ENCODE data around the gene IFNGR1. TPM values are rescaled to one million over a fixed set of nuclear protein-coding genes. Genes with fewer than 3 reads are reported as not detected.

Gene IFNGR1
- polyA plus RNA-seq, 2 of the 4 experiments (the other 2 are of a cell fraction): 31.2 to 54.9 TPM

DNA sequence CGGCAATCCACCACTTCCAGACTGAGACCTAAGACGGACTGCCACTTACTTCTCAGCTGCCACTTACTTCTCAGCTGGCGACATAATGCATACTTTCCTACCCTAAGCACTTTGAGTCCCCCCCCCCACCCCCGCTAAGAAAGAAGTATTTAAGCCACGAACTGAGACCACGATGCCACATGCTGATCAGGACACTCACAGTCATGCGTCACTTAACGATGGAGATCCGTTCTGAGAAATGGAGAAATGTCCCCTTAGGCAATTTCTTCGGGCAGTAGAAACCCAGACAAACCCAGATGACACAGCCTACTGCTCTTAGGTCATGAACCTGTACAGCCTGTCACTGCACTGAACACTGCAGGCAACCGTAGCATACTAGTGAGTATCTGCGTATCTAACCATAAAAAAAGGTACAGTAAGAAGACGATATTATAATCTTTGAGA is 690 bp downstream of the IFNGR1 start (continued):
- no peak for TF ChIP-seq NPAS2 (CRISPR knock-in tag; IDR thresholded peaks at IDR 0.05; ENCODE audit: borderline replicate concordance)

DNA sequence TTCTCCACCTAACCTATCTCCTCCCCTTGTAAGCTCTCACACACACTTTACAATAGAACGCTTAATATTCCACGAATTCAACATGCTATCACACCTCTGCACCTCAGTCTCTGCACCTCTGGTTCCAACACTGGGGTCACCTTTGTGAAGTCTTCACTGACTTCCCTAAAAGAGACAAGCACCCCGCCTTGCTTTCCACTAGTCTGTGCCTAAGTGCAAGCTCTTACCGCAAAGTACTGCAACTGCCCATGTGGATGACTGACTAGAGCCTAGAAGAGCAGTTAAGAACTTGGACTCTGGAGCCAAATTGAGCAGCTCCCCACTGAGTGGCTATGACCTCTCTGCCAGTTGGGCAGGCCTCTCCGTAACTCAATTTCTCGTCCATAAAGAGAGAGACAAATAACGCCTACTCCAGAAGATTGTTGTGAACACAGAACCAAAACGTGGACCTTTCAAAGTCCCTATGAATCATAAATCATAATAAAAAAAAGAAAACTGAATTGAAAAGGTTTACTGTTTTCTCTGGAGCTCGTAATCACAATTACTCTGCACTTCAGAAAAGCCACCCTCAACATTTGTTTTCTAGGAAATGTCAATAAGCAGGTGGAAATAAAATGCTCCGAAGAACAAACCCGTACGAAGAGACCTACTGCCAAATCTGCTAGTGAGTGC is 1.2 kb downstream of the IFNGR1 start:
- no peak for DNase-seq (ENCODE audit: low read depth in 1 of 2, low spot score in 1 of 2)
- H3K27ac ChIP-seq: peak overlapping the region; percentile 95 to 96
- H3K4me3 ChIP-seq: peak overlapping the region; percentile 94
- WGBS (ENCODE audit: missing lambda C conversion rate): 20% methylated on average over 12 of the region's 12 CpGs
- no peak for ATAC-seq
- no peak for FAIRE-seq
- no peaks in the 10 kb centered on the region for H3K9me3 ChIP-seq
- TF ChIP-seq RNF2 (IDR thresholded peaks at IDR 0.05; ENCODE audit: borderline replicate concordance, low read depth) (no peak), RAD21 (conservative IDR thresholded peaks at IDR 0.05 in 1 of 2, IDR thresholded peaks at IDR 0.05 in 1 of 2) (no peak)
- TF ChIP-seq, protein P1, sequence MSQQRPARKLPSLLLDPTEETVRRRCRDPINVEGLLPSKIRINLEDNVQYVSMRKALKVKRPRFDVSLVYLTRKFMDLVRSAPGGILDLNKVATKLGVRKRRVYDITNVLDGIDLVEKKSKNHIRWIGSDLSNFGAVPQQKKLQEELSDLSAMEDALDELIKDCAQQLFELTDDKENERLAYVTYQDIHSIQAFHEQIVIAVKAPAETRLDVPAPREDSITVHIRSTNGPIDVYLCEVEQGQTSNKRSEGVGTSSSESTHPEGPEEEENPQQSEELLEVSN (IDR thresholded peaks at IDR 0.05; ENCODE audit: borderline replicate concordance, low read depth): no peak
- H3K4me2 ChIP-seq: peak overlapping the region; percentile 84
- peaks cover 44% of the 10 kb centered on the region for H3K4me1 ChIP-seq
- POLR2A ChIA-PET: interaction anchor here (1.0 to 1.9 kb wide), 2 partner anchors 24 to 44 kb away, joined by 3 to 6 read pairs; no protein-coding TSS in a partner anchor
- CTCF ChIA-PET: interaction anchor here (0.7 to 1.1 kb wide), 2 partner anchors 124 to 490 kb away, joined by 3 read pairs; no protein-coding TSS in a partner anchor

DNA sequence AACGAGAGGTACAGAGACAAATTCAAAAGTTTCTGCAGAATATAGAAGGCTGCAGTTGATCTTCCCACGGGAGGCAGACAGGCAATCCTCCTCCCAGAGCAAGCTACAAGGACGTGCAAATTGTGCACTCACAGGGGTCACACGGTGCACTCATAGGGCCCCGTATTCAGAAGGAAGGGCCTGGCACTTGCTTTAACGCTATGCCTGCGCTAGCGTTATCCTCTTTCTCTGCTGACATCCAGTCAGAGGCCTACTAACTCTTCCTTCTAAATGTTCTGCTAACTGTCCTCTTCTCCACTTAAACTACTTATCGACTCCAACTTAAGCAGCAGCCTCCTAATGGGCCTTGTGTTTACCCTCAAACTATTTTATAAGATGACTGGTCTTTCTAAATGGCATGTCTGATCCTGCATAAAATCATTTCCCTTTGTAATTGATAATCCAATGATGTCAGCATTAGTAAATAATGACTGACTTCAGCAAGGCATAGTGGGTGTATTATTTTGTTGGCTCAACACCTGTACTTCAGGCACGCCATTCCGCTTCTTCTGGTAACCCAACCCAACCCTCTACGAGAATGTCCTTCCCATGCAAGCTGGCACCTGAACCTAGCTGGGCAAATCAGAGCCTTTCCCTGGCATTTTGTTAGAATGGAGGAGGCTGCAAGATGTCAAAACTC is 2.2 kb downstream of the IFNGR1 start:
- WGBS (ENCODE audit: missing lambda C conversion rate): 79% methylated on average over 12 of the region's 12 CpGs
- FAIRE-seq: no peak

More for the DNA sequence above, 2.2 kb downstream of the IFNGR1 start:
- Histone ChIP-seq H3K27ac (peak overlapping the region; percentile 95 to 96; a peak in 4 of 6 replicates), H3K4me2 (peak overlapping the region; percentile 84), H3K4me1 (peaks cover 44% of the 10 kb centered on the region), H3K9me3 (no peaks in the 10 kb centered on the region), H3K4me3 (peak overlapping the region; percentile 94; the same call in 1 of the 3 replicates)
- ATAC-seq (no peak), DNase-seq (ENCODE audit: low read depth in 1 of 2, low spot score in 1 of 2) (no peak)
- ChIA-PET POLR2A (interaction anchor here (1.0 to 1.9 kb wide), 2 partner anchors 25 to 45 kb away, joined by 3 to 6 read pairs (median 6); no protein-coding TSS in a partner anchor), CTCF (interaction anchor here (1.1 to 1.5 kb wide), 2 partner anchors 98 to 123 kb away, joined by 3 to 6 read pairs; no protein-coding TSS in a partner anchor)
- TF ChIP-seq HOXB13 (CRISPR knock-in tag; IDR thresholded peaks at IDR 0.05; ENCODE audit: low read depth) (no peak), RAD21 (conservative IDR thresholded peaks at IDR 0.05 in 1 of 2, IDR thresholded peaks at IDR 0.05 in 1 of 2) (no peak), ZC3H11A (IDR thresholded peaks at IDR 0.05) (no peak), HOXB5 (CRISPR knock-in tag; IDR thresholded peaks at IDR 0.05) (no peak), CEBPB (IDR thresholded peaks at IDR 0.05) (no peak), RFX5 (IDR thresholded peaks at IDR 0.05) (no peak), ZFP36 (IDR thresholded peaks at IDR 0.05; ENCODE audit: borderline replicate concordance, partially characterized antibody) (no peak), ESRRA (IDR thresholded peaks at IDR 0.05; ENCODE audit: borderline replicate concordance, low read length) (no peak)
- TF ChIP-seq, protein P2, sequence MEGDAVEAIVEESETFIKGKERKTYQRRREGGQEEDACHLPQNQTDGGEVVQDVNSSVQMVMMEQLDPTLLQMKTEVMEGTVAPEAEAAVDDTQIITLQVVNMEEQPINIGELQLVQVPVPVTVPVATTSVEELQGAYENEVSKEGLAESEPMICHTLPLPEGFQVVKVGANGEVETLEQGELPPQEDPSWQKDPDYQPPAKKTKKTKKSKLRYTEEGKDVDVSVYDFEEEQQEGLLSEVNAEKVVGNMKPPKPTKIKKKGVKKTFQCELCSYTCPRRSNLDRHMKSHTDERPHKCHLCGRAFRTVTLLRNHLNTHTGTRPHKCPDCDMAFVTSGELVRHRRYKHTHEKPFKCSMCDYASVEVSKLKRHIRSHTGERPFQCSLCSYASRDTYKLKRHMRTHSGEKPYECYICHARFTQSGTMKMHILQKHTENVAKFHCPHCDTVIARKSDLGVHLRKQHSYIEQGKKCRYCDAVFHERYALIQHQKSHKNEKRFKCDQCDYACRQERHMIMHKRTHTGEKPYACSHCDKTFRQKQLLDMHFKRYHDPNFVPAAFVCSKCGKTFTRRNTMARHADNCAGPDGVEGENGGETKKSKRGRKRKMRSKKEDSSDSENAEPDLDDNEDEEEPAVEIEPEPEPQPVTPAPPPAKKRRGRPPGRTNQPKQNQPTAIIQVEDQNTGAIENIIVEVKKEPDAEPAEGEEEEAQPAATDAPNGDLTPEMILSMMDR (IDR thresholded peaks at IDR 0.05): no peak
- TF ChIP-seq, protein P3, sequence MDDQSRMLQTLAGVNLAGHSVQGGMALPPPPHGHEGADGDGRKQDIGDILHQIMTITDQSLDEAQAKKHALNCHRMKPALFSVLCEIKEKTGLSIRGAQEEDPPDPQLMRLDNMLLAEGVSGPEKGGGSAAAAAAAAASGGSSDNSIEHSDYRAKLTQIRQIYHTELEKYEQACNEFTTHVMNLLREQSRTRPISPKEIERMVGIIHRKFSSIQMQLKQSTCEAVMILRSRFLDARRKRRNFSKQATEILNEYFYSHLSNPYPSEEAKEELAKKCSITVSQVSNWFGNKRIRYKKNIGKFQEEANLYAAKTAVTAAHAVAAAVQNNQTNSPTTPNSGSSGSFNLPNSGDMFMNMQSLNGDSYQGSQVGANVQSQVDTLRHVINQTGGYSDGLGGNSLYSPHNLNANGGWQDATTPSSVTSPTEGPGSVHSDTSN (IDR thresholded peaks at IDR 0.05): no peak
- TF ChIP-seq, protein P4, sequence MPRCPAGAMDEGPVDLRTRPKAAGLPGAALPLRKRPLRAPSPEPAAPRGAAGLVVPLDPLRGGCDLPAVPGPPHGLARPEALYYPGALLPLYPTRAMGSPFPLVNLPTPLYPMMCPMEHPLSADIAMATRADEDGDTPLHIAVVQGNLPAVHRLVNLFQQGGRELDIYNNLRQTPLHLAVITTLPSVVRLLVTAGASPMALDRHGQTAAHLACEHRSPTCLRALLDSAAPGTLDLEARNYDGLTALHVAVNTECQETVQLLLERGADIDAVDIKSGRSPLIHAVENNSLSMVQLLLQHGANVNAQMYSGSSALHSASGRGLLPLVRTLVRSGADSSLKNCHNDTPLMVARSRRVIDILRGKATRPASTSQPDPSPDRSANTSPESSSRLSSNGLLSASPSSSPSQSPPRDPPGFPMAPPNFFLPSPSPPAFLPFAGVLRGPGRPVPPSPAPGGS (IDR thresholded peaks at IDR 0.05): no peak
